DMS79 treated with DMSO at 0.1 percent for 48 hours (cell line): ENCODE results near the gene LDLRAD4.

Experiments
- DNase-seq: peaks from one replicate; lab custom pipeline; 2025; lab: John Stamatoyannopoulos, UW

The LDLRAD4 gene

DNA sequence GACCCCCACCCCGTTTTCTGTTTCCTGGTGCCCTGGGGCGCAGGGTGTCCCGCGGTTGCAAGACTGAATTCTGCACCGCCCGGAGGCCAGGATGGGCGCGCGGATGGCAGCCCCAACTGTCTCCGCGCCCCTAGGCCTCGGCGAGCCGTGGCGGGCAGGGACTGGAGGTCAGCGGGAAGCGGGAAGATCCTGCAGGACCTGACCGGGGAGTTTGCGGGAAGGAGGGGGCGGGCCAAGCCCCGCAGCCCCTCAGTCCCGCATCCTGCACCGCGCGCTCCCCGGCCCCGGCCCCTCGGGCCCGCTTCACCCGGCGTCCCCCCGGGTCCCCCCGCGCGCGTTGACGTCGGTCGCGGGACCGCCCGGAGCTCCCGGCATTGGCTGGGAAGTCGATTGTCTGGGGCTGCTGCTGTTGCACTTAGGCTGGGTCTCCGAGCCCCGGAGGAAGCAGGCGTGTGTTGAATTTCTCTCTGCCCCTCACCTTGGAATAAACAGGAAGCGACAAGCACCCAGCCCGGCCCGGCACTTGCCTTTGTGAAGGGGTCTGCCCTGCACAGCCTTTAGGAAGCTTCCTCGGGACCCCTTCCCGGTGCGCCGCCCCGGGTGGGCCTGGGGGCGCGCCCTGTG lies at the start of gene LDLRAD4:
Gene LDLRAD4, plus strand, starts transcription at position 393 of the 624 bp plus-strand sequence.
- peak; percentile 24 for DNase-seq

DNA sequence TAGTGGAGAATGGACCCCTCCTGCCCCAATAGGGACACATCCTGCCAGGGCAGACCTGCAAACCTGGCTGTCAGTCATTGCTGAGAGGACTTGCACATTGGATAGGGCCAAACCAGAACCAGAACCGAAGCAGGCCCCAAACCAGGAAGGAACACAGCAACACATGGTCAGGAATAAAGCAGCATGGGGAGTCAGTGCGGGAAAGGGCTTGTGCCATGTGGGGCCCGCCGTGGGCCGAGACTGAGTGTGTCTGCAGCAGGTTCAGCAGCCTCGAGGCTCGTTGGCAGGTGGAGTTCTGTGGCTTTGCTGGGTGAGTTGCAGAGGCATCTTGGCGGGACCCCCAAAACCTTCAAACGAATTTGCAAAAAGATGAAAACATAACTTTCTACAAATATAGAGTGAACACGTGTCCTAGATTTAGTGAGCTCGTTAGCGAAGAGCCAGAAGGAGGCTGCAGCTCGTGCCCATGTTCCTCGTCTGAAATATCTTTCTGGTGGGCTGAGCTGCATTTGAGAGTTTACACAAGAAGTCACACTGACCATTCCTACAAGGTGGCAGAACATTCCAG lies 44.9 kb upstream of the LDLRAD4 start:
- DNase-seq, result no peak

DNA sequence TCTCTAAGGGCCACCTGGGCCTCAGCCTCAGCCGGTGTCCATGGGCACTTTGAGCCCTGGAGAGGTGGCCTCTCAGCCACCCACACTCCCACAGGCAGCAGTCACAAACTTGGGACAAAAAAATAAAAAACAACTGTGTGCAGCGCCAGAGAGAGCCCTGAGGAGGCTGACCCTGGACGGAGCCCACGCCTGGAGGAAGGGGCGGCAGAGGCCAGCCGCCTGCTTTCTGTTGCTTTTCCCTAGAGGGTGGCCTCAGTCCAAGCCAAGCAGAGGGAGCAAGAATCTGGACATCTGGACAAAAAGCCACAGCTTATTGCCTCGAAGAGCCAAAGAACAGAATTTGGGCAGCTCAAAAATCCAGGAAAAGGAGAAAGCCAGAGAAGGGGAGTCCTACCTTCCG lies 43.3 kb upstream of the LDLRAD4 start:
- no peak for DNase-seq

DNA sequence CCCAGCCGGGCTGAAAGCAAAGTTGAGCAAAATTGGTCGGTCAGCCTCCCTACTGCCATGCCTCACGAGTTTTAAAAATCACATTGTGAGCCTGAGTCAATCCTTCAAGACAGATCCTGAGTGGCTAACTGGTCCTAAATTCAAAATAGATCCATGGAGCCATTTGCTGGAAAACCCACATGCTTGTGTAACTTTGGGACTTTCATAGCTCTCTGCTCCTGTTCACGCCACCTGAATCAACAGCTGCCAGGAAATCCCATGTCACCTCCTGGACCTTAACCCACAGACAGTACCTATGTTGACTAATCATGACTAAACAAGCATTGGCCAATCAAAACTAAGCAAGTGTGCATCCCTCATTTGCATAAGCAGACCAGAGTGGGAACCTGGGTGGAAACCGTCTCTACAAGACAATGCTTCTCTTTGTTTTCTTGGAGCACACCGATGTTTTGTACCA lies 42.8 kb upstream of the LDLRAD4 start:
- no peak for DNase-seq

DNA sequence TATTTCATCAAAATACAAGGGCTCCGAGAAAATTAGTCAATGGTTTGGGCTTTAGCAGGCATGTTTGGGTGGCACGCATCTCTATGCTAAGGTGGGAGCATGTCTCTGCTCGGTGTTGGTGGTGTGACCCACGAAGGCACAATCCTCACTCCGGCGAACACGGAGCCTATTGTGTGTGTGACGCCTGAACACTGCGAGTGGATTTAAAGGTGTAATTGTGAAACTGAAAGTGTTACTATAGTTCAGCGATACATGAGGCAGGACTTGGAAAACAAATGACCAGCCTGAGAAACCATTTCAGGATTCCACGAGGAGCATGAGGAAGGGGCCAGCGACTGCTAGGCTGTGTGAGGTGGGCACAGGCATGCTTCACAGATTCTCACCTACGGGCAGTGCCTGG lies 41.7 kb upstream of the LDLRAD4 start:
- no peak for DNase-seq

DNA sequence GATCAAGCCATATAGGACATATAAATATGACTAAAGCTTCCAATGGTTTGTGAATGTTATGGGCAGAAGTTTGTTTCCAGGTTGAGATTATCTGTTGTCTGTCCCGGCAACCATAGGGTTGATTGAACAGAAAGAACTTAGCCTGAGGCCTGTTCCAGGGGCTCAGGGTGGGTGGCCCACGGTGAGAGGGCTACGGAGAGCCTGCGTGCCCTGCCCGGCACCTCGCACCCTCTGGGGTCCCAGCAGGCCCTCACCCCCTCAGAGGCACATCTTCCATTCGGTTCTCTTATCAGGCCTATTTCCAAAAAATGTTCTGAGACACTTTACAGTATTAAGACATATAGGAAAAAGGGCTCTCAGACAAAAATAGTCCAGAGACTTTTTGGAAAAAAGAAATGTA lies 40.4 kb upstream of the LDLRAD4 start:
- DNase-seq, result no peak

DNA sequence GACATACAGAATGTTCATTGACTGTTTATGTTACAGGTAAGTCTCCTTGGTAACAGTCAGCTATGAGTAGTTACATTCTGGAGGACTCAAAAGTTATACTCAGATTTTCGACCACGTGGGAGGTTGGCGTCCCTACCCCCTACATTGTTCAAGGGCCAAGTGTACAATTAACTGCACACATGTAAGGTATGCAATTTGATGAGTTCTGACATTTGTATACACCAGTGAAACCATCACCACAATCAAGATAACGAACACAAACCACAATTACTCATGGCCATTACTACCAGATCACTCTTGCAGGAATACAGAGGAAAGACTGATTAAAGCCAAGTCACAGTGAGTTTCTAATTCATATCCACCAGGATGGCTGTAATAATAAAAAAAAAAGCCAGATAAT lies 39.6 kb upstream of the LDLRAD4 start:
- no peak for DNase-seq

DNA sequence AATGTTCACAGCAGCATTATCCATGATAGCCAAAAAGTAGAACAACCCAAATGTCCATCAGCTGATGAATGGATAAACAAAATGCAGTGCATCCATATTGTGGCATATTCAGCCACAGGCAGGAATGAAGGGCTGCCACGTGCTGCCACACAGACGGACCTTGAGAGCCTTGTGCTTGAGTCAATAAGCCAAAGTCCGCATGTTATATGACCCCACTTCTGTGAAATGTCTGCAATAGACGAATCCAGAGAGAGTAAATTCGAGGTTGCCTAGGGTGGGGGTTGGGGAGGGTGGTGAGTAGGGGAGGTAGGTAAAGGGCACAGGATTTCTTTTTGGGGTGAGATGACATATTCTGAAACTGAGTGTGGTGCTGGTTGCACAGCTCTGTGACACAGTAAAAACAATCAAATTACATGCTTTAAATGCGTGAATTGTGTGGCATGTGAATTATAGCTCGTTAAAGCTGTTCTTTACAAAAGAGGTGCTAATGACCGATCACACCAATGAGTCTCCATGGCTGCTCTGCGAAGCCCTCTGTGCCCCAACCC lies 38.9 kb upstream of the LDLRAD4 start:
- DNase-seq, result no peak

DNA sequence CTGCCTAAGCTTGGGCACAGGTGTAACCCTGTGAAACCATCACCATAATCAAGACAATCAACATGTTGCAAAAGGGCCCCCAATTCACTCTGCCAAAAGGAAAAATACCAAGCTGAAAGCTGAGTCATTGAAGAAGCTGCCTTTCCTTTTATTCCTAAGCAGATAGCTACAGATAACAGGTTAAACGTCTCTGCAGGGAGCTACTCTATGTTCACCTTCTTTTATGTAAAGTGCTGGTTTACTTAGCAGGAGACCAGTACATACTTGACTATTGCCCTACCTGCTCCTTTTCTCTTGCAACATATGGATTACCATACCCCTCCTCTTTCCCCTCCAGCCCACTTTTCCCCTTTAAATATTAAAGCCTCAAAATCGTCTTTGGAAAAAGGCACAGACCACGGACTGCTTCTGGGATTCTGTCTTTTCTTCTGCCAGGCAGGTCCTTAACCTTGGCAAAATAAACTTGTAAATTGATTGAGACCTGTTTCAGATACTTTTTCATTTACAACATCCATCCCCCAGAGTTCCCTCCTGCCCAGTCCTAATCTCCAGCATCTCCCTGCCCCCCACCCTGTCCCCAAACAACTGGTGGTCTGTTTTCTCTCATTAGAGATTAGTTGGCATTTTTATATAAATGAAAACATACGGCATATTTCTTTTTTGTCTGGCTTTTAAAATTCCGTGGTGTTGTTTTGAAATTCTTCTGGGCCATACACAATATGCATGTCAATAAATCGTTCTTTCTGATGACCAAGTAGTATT lies 37.8 kb upstream of the LDLRAD4 start:
- no peak for DNase-seq

DNA sequence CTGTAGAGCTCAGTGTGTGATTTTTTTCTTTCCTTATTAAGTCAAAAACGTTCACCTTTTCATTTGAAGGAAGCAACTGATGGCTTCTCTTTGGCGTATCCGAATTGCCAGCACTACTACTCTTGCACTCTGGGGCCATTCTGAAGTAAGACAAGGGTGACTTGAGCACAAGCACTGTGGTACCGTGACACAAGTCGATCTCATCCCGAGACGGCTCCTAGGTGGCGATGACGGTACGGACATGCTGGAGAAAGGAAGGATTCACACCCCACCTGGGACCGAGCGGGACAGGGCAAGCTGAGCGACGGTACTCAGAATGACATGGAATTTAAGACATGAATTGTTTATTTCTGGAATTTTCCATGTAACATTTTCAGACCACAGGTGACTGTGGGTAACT lies 36.8 kb upstream of the LDLRAD4 start:
- no peak for DNase-seq

DNA sequence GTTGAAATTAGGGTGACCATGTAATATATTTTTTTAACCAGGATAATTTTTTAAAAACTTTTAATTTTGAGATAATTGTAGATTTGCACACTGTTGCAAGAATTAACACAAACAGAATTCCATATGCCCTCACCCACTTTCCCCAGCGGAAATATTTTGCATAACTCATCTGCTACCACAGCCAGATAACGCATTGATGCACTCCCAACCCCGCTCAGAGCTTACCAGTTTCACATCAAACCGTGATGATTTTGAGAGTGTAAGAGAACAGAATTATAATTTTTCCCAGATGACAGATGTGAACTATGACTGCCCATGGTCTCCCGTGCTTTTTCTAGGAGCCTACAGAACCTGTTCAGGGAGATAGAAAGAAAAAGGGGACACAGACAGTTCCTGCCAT lies 35.2 kb upstream of the LDLRAD4 start:
- no peak for DNase-seq

DNA sequence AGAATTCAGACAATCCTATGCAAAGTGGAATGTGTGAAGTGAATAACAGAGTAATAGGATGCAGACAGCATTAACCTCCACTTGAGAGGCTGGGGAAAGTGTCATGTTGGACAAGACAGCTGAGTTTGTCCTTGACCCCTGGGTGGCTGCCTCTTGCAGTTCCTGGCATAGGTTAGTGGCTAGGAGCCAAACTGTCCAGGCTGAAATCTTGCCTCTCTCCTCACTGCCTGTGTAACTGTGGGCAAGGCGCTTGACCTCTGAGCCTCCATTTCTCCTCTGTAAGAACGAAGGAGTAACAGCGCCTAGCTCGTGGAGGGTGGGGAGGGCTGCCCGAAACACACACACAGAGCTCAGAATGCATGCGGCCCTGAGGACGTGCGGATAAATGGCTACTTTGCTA lies 34.8 kb upstream of the LDLRAD4 start:
- no peak for DNase-seq

DNA sequence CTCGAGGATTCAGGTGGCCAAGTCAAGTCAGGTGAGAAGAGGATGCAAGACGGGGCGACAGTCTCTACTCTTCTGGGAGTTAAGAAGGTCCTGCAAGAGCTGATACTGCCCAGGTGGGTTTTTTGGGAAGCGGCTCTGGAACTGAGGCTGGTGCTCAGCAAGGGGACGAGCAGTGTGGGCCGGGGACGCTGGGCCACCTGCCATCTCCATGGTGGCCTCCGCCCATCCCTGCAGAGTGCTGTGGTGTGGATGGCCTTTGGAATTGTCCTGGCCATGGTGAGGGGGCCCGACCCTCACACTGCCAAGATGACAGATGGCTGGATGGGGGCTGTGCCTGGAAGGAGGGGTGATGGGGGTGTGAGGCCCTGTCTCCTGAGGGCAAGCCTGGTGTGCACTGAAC lies 34.2 kb upstream of the LDLRAD4 start:
- DNase-seq, result no peak

DNA sequence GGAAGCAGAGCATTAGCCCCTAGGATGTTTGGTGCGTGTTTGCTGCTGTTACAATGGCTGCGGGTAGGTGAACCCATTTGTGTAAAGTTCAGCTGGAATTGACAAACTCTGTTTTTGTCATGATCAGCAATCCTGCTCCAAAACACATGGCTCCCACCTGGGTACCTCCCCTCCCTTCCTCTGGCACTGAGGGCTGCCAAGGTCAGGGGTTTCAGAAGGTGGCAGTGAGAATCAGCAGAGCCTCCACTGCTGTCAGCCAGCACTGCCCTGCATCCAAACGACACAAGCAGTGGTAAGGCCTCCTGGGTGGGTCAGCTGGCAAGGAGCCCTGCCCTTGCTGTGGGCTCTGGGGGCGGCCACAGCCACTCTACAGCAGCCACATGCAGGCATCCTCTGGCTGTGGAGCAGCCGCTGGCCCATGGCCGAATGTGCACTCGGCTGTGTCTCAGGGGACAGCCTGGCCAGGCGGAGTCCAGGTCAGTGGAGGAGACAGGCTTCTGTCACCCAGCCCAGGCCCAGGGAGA lies 32.8 kb upstream of the LDLRAD4 start:
- DNase-seq, result no peak

DNA sequence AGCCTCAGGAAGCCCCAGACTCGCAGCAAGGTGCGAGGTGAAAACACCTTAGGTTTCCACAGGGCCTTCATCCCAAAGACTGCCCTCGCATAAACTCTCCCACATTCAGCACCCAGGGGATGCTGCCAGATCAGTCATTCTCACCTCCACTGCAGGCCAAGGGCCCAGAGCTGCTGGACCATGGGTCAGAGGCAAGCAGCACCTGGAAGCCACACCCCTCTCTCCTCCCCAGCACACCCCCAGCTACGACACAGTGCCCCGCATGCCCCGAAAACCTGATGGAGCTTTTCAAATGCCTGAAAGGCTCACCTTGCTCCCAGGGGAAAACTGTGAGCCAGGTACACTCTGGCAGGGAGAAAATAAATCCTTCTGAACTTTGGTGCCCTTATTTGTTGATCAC lies 31.9 kb upstream of the LDLRAD4 start:
- no peak for DNase-seq

DNA sequence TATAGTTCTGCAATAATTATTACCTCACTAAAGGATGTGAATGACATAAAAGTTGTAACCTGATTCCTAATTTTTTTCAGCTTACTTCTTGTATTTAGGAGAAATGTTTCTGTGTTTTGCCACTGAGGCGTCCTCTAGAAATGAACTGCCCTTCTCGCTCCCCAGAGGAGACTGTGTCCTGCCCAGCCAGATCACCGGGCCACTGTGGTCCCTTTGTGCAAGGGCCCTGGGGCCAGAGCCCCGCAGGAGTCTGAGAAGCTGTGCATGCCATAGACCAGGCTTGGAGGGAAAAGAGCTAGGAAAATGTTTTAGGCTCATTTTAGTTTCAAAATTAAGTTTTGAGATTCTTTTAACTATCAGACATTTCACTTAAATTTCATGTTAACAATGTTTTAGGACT lies 31.1 kb upstream of the LDLRAD4 start:
- DNase-seq, result no peak

DNA sequence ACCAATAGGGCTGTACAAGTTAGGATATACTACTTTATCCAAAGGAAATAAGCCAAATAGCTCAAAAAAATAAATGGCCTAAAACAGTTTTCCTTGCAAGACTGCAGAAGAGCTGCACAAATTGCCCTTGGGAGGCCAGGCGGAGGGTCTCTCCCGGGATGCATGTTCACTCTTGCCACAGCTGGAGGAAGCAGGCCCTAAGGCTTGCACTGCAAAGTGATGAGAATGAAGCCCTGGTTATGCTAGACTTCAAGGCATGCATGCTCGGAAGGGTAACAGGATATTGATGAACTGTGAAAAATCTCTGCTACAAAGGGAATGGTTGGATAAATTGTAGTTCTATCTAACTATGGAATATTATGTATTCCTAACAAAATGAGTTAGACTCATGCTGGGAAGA lies 27.5 kb upstream of the LDLRAD4 start:
- no peak for DNase-seq

DNA sequence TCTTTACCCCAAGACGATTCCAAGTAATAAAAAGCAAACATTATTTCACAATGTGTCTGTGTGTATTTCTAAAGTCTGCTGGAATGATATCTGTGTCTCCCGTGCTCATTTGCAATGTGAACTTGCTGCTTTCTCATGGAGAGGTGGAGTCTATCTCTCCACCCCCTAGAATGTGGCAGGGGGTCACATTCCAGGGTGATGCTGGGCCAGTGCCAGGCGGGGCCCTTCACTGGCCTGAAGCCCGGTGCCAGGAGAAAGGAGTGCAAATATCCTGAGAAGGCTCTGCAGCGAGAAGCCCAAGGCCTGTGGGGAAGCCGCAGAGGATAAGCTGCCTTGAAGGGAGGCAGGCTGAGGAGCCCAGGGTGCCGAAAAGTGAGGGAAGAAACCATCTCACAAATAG lies 26.8 kb upstream of the LDLRAD4 start:
- no peak for DNase-seq

DNA sequence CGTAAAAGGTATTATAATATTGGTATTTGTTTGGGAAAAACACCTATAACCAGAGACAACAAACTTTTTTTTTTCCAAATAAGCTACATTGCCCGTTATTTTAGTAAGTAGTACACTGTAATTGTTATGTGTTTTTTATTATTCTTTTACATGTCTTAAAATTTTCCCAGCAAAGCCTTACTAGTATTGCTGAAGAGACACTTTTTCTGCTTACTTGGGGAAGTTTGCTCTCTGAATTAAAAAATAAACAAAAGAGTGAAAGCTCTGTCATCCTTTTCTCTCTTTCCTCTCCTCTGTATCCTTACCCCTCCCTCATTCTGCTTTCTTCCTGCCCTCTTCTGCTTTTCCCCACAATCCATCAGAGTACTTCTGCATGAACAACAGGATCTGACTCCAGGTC lies 25.6 kb upstream of the LDLRAD4 start:
- no peak for DNase-seq

DNA sequence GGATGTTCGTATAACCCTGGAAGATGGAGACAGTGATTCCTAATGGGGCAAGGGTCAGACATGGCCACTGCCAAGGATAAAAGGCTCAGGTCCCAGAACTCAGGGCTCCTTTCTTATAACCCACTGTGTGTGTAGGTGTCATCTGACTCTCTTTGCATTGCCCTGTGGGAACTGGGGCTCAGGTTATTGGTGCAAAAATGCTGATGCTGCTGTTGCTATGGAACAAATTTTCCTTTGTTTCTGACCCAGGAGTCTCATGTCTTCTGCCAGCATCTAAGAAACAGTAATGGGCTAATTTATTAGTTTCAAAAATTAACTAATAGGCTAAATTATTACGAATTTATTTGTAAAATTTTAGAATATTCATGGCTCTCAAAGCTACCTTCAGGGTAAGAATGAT lies 24.3 kb upstream of the LDLRAD4 start:
- no peak for DNase-seq

DNA sequence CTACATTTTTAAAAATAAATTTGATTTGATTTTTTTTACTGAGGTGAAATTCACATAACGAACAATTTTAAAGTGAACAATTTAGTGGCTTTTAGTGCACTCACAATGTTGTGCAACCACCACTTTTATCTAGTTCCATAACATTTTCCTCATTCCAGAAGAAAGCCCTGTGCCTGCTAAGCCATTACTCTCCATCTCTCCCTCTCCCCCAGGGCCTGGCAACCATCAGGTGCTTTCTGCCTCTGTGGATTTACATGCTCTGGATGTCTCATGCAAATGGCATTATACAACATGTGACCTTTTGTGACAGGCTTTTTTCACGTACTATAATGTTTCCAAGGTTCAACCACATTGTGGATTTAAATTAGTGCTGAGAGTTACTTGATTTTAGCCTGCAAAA lies 19.9 kb upstream of the LDLRAD4 start:
- no peak for DNase-seq

DNA sequence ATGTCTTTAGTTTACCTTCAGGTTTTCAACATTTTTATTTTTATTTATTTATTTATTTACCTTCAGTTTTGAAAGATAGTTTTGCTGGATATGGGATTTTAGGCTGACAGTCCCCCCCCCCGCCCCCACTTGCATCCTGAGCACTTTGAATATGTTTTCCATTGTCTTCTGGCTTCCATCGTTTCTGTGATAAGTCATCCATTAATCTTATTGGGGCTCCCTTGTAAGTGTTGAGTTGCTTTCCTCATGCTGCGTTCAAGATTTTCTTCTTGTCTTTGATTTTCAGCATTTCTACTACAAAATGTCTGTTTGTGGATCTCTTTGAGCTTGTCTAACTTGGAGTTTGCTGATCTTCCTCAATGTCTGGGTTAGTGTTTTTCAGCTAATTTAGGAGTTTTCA lies 19.4 kb upstream of the LDLRAD4 start:
- no peak for DNase-seq

DNA sequence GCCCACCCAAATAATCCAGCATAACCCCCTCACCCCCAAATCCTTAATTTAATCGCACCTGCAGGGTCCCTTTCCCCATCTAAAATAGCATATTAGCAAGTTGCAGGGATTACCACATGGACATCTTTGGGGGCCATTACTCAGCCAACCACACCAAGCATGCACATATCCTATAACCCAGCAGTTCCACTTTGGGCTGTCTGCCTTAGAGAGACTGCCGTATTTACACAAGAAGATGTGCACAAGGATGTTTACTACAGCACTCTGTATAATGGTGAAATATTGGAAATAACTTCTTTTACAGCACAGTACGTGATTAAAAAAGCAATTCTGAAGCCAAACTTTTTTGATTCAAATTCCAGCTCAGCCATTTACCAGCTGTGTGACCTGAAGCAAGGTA lies 17.3 kb upstream of the LDLRAD4 start:
- DNase-seq, result no peak
